Measurements from ENCODE around the gene GPT2.

DNA sequence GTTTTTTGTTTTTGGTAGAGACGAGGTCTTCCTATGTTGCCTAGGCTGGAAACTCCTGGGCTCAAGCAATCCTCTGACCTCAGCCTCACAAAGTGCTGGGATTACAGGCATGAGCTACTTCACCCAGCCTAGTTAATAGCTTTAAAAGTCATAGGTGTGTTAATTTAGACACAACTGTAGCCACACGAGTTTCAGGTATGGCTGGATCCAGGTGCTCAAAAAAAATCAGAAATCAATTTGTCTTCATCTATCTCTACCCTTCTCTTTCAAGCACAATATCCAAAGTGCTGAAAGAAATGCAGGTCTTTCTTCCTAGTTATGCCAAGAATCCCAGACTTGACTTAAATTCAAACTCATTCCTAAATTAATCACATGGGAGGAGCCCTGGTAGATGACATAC, 29.3 kb upstream of the GPT2 start:
- TF ChIP-seq, protein P1, sequence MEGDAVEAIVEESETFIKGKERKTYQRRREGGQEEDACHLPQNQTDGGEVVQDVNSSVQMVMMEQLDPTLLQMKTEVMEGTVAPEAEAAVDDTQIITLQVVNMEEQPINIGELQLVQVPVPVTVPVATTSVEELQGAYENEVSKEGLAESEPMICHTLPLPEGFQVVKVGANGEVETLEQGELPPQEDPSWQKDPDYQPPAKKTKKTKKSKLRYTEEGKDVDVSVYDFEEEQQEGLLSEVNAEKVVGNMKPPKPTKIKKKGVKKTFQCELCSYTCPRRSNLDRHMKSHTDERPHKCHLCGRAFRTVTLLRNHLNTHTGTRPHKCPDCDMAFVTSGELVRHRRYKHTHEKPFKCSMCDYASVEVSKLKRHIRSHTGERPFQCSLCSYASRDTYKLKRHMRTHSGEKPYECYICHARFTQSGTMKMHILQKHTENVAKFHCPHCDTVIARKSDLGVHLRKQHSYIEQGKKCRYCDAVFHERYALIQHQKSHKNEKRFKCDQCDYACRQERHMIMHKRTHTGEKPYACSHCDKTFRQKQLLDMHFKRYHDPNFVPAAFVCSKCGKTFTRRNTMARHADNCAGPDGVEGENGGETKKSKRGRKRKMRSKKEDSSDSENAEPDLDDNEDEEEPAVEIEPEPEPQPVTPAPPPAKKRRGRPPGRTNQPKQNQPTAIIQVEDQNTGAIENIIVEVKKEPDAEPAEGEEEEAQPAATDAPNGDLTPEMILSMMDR (IDR thresholded peaks at IDR 0.05; ENCODE audit: insufficient read depth, low read depth, low read length) = no peak
- no peak for TF ChIP-seq EZH2 (IDR thresholded peaks at IDR 0.05; ENCODE audit: insufficient read depth, low read length)

Data from astrocyte (in vitro differentiated cells and primary cell).